Bronchial epithelial cell (primary cell): ENCODE measurements around the gene ALDH3A2. TPM values are rescaled to one million over a fixed set of nuclear protein-coding genes. Genes with fewer than 3 reads are reported as not detected.

Experiments used
- DNase-seq: peaks from one replicate; pipeline ENCODE4 v3.0.0-alpha.2; 2010; ENCODE audit warnings: low read depth
- FAIRE-seq: peaks from 2 replicates; lab custom pipeline; 2011; peaks lifted over from hg19 to GRCh38; lab: Jason Lieb, UNC
- H3K27me3 ChIP-seq: 2 replicates; pipeline ENCODE4 v1.5.1; 2011; ENCODE audit warnings: low read length; ENCODE audit not compliant: control insufficient read depth, insufficient read depth
- H3K36me3 ChIP-seq: 2 replicates; pipeline ENCODE4 v1.5.1; 2011; ENCODE audit warnings: low read length; ENCODE audit not compliant: control insufficient read depth, insufficient read depth
- H3K4me3 ChIP-seq: 2 replicates; pipeline ENCODE4 v1.5.1; 2011; ENCODE audit warnings: mild to moderate bottlenecking, low read depth, low read length, control low read depth
- CTCF ChIP-seq: IDR thresholded peaks from 2 replicates; pipeline ENCODE4 v1.5.1; 2011; ENCODE audit warnings: mild to moderate bottlenecking, moderate library complexity, low read length, control low read depth, inconsistent platforms; ENCODE audit not compliant: insufficient read depth, severe bottlenecking
- total RNA-seq: library from RNA; depleted of rRNA; stranded (reverse); fragments of >200 nt; gene quantifications from 2 replicates; pipeline ENCODE4 v1.2.1, GENCODE V29; 2014

The ALDH3A2 gene
- total RNA-seq: 142 and 174 TPM in 2 replicates

DNA sequence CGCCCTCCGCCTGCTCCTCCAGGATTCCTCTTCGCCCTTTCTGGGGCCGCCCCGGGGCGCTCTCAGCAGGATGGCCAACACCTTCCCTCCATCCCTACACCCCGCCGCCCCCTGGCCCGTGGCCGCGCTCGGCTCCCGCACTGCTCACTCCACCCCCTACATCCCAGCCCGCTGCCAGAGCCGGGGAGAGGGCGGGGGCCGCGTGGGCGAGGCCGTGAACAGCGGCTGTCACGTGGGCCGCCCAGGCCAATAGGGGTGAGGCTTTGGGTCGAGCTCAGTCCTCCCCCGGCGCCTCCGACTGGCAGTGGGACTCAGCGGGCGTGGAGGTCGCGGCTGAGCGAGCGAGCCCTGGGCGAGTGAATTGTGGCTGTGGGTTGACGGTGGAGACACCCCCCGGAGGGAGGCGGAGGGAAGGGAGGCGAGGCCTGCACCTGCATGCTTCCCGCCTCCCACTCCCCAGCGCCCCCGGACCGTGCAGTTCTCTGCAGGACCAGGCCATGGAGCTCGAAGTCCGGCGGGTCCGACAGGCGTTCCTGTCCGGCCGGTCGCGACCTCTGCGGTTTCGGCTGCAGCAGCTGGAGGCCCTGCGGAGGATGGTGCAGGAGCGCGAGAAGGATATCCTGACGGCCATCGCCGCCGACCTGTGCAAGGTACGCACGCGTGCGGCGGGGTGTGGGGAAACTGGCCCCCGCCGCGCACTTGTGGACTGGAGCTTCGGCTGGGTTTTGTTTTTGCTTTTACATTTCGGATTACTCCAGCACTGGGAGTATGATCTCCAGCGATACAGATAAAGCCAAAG lies at the start of gene ALDH3A2:
Gene ALDH3A2 (plus strand): TSS at position 277 of the 799 bp plus-strand sequence. CDS start 221 bp downstream, at position 498.
- DNase-seq (peak; percentile 86), FAIRE-seq (no peak)
- Histone ChIP-seq H3K4me3 (peak within 1 kb of the TSS; percentile 88), H3K36me3 (peaks cover 3% of the 10 kb centered on the region), H3K27me3 (no peaks in the 10 kb centered on the region)
- TF ChIP-seq CTCF: no peak

DNA sequence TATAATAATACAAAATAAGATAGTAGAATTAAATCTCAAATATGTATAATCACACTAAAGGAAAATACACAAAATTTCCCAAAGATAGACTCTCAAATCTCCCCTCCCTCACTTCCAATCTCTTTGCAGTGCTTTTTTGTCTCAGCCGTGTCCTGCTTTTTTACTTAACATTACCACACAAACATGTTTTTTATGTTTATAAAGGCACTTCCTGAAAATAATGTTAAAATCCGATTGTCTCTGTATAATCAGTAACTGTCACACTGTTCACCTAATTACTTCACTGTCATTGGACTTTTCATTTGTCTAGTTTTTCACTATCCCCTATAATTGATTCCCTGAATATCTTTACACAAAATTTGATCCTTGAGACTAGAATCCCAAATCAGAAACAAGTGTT lies 38.2 kb upstream of the ALDH3A2 start:
- no peak for FAIRE-seq
- no peak for DNase-seq
- no peaks in the 10 kb centered on the region for H3K27me3 ChIP-seq
- TF ChIP-seq CTCF: no peak
- H3K36me3 ChIP-seq: no peaks in the 10 kb centered on the region
- H3K4me3 ChIP-seq: no peak overlapping the region

DNA sequence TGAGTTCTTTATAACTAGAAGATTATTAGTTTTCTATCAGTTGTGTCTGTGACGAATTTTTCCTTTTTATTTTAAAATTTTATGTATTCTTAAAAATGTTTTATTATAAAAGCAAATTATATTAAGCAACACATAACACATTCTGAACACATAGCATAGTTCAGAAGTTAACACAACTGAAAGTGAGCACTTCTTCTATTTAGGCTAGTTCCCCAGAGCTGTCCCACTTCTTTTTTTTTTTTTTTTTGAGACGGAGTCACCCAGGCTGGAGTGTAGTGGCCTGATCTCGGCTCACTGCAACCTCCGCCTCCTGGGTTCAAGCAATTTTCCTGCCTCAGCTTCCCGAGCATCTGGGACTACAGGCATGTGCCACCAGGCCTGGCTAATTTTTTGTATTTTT lies 37.7 kb upstream of the ALDH3A2 start:
- FAIRE-seq (no peak), DNase-seq (no peak)
- H3K36me3 ChIP-seq: no peaks in the 10 kb centered on the region
- H3K4me3 ChIP-seq: no peak overlapping the region
- H3K27me3 ChIP-seq: no peaks in the 10 kb centered on the region
- no peak for TF ChIP-seq CTCF

DNA sequence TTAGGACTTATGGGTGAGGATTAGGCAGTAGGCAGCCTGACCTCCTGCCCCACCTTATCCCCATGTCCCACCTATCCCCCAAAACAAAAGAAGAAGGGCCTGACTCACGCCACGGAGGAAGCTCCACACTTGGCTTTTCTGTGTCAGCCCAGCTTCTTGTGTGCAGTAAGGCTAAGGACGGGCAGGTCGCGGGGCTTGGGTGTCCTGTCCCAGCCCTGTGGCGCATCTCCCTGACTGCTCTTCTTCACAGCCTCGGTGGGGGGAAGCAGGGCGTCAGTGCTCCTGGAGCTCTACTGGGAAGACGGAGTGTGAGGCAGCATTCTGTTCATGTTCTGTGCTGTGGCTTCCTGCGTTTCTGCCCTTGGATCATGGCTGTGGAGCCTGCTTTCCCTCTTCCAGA lies 34.6 kb upstream of the ALDH3A2 start:
- no peaks in the 10 kb centered on the region for H3K27me3 ChIP-seq
- no peak for TF ChIP-seq CTCF
- H3K4me3 ChIP-seq: no peak overlapping the region
- H3K36me3 ChIP-seq: no peaks in the 10 kb centered on the region
- DNase-seq (no peak), FAIRE-seq (no peak)

DNA sequence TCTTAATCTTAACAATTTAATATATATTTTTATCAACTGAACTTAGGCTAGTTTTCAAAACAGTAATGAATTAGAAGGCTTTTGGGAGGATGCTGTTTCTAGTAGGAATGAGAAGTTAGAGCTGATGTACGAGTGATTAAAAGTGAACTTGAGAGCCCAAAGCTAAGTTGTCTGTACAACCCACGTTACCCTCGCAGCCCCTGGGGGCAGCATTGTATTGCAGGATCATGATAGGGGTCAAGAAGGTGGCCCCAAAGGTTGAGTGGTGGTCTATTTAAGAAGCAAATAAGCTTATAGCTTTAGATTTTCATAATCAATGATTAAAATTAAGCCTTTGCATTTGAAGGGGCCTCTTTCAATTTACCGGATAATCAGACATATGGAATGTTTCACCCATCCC lies 33.7 kb upstream of the ALDH3A2 start:
- TF ChIP-seq CTCF: no peak
- Histone ChIP-seq H3K4me3 (no peak overlapping the region), H3K36me3 (no peaks in the 10 kb centered on the region), H3K27me3 (no peaks in the 10 kb centered on the region)
- no peak for FAIRE-seq
- DNase-seq: no peak
